ENCODE data around the gene SETDB1.
"Not testable (repeated sequence)": the region's sequence is repeated elsewhere in the genome, so short reads cannot be mapped to it uniquely, and the experiment has no call there.

SETDB1 gene

GRCh38 chr1:150926097-150926741 lies at the start of gene SETDB1:
TSS of gene SETDB1 (plus strand) at chr1:150926363. CDS start at chr1:150927715, 1,352 bp downstream.
- DNase-seq = peak; percentile 100

GRCh38 chr1:150878931-150879330 lies 47.2 kb upstream of the SETDB1 start:
- not testable (repeated sequence) for DNase-seq

- DNase-seq = no peak
These were observed 44.7 kb upstream of the SETDB1 start for GRCh38 chr1:150881331-150882070.

GRCh38 chr1:150883121-150883520 lies 43.0 kb upstream of the SETDB1 start:
- not testable (repeated sequence) for DNase-seq

GRCh38 chr1:150887018-150887417 lies 39.1 kb upstream of the SETDB1 start, which contains the start of gene CTXND2:
TSS of gene CTXND2 (plus strand) at chr1:150887136. CDS start at chr1:150912315, 25,179 bp downstream.
- DNase-seq = peak in 1 of 2 experiments; percentile 17

- DNase-seq = no peak
These were observed 37.4 kb upstream of the SETDB1 start for GRCh38 chr1:150888727-150889126.

- DNase-seq = no peak
These were observed 36.1 kb upstream of the SETDB1 start for GRCh38 chr1:150890033-150890416.

GRCh38 chr1:150893336-150893913 lies 32.7 kb upstream of the SETDB1 start:
- DNase-seq = no peak

- DNase-seq = no peak
These were observed 30.5 kb upstream of the SETDB1 start for GRCh38 chr1:150895618-150896017.

GRCh38 chr1:150899795-150900194 lies 26.4 kb upstream of the SETDB1 start:
- not testable (repeated sequence) for DNase-seq

- no peak for DNase-seq
These were observed 23.8 kb upstream of the SETDB1 start for GRCh38 chr1:150902346-150902745.

- DNase-seq = no peak
These were observed 23.4 kb upstream of the SETDB1 start for GRCh38 chr1:150902751-150903150.

GRCh38 chr1:150905301-150905700 lies 20.9 kb upstream of the SETDB1 start:
- no peak for DNase-seq

GRCh38 chr1:150906329-150906728 lies 19.8 kb upstream of the SETDB1 start:
- no peak for DNase-seq

- DNase-seq = no peak
These were observed 19.4 kb upstream of the SETDB1 start for GRCh38 chr1:150906813-150907212.

GRCh38 chr1:150909585-150910180 lies 16.5 kb upstream of the SETDB1 start:
- DNase-seq = no peak

GRCh38 chr1:150912623-150913022 lies 13.5 kb upstream of the SETDB1 start:
- peak in 1 of 2 experiments; percentile 29 for DNase-seq

- DNase-seq = no peak
These were observed 8.8 kb upstream of the SETDB1 start for GRCh38 chr1:150917387-150917786.

- peak; percentile 83 to 95 for DNase-seq
These were observed 3.6 kb upstream of the SETDB1 start for GRCh38 chr1:150922519-150922975.

- DNase-seq = peak; percentile 75
These were observed 1.1 kb upstream of the SETDB1 start for GRCh38 chr1:150925080-150925479.

GRCh38 chr1:150927624-150928023 lies 1.5 kb downstream of the SETDB1 start:
- no peak for DNase-seq

- DNase-seq = no peak
These were observed 2.1 kb downstream of the SETDB1 start for GRCh38 chr1:150928286-150928685.

GRCh38 chr1:150928775-150929174 lies 2.6 kb downstream of the SETDB1 start:
- not testable (repeated sequence) for DNase-seq
